ENCODE results near the gene SEPHS1.
"Not testable (repeated sequence)": the region's sequence is repeated elsewhere in the genome, so short reads cannot be mapped to it uniquely, and the experiment has no call there.

The SEPHS1 gene

DNA sequence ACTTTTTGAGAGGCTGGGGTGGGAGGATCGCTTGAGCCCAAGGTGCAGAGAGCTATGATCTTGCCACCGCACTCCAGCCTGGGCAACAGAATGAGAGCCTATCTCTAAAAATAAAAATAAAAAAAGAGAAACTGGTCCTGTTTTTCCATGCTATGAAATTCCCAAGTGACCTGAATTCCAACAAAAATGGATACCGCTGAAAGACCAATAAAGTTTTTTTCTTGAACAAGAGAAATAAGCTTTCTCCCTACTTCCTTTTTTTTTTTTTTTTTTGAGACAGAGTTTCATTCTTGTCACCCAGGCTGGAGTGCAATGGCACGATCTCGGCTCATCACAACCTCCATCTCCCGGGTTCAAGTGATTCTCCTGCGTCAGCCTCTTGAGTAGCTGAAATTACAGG is 12.5 kb upstream of the SEPHS1 start:
- no peak for DNase-seq

GRCh38 chr10:13356392-13356791 is 8.3 kb upstream of the SEPHS1 start:
- no peak for DNase-seq

GRCh38 chr10:13354783-13355182 is 6.7 kb upstream of the SEPHS1 start:
- DNase-seq: no peak

DNA sequence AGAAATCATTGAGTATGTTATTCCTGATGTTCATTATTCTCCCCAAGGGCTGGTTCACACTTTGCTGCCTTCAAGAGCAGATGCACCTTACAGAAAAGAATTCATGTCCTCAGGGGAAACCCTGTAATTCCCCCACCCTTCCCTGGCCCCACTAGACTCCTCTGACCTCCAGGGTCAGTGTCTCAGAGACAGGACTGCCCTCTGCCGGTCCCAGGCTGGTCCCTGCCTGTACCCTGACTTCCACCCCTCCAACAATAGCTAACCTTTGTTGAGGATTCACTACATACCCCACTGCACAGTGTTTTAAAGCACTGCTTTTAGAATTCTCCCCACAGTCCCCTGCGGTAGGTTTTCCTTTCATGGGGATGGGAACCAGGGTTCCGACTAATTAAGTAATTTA is 4.4 kb upstream of the SEPHS1 start:
- no peak for DNase-seq

DNA sequence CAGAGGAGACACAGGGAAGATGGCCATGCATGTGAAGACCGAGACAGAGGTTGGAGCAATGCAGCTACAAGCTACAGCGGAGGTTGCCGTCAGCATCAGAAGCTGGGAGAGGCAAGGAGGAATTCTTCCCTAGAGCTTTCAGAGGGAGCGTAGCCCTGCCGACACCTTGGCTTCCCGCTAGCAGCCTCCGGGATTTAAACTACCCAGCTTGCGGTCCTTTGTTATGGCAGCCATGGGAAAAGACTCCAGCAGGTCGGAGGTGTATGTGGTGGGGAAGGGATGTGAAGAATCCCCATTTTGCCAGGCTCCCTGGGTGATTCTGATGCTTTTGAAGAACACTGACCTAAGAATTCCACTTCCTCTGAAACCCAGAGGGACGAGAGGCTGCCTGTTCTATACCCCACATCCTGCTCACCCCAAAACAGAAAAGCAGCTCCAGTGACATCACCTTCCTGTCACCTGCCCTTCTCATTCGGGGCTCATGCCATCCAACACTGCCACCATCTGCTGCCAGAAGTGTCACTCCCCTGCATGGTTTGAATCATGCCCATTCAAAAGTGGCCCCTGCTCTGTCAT is 3.3 kb upstream of the SEPHS1 start:
- peak in 2 of 5 donors; percentile 35 to 75 for DNase-seq

DNA sequence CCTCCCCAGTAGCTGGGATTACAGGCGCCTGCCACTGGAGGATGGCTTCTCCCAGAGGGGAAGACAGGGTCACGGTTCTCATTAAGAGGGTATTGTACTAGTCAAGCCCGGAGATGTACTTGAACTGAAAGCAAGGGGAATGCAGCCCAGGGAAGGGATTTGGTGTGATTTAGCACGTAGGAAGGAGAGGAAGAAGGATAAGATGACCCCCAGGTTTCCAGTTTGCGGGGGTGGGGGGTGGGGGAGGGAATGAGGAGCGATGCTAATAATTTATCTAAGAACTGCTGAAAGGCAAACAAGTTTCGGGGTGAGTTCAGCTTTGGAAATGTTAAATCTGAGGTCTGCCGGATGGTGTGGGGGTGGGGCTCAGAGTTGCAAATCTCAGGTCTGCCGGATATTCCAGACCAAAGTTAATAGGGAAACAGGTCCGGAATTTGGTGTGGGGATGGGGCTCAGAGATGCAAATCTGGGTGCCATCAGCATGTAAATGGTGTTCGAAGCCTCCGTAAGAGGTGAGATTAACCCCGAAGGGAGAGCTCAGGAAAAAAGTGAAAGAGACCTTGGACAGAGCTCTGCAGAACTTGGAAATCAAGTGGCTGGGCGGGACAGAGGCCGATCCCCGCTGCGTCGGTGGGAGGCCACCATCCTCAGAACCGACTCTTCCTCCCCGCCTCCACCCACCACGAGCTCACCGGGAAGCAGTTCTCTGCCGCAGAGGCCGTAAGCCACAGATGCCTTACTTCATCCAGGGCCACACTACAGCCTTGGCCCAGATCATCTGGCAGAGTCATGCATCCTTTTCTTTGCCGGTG is 1.6 kb upstream of the SEPHS1 start:
- peak in 3 of 5 donors; percentile 9 to 40 (median 16) for DNase-seq

- DNase-seq: peak; percentile 52 to 82 (median 67)
Measured at GRCh38 chr10:13347500-13348156, 465 bp downstream of the SEPHS1 start.

GRCh38 chr10:13347043-13347499 is 1.0 kb downstream of the SEPHS1 start:
- peak in 3 of 5 donors; percentile 26 to 31 (median 31) for DNase-seq

GRCh38 chr10:13346283-13347042 is 1.6 kb downstream of the SEPHS1 start:
- DNase-seq: no peak

GRCh38 chr10:13340626-13341376 is 7.3 kb downstream of the SEPHS1 start:
- peak in 2 of 5 donors; percentile 17 to 18 for DNase-seq

- DNase-seq: no peak
Measured at GRCh38 chr10:13340068-13340467, 8.0 kb downstream of the SEPHS1 start.

- DNase-seq: no peak
Measured at GRCh38 chr10:13338390-13339110, 9.5 kb downstream of the SEPHS1 start.

DNA sequence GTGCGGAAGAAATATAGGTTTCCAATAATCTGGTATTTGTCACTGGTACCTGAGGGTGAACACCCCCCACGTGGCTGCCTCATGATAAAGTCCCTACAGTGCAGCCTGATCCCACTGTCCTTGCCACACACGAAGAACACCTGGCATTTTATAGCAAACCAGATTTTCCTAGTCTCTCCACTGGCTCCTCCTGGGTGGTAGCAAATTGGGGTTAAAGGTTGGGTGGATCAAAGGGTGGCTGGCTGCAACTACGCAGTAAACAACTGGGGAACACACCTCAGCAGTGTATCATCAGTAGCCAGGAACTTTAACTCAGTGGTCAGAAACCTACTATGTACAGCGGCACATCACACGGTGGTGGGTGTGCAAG is 10.3 kb downstream of the SEPHS1 start:
- DNase-seq: no peak

GRCh38 chr10:13337128-13337826 is 10.8 kb downstream of the SEPHS1 start:
- DNase-seq: no peak

DNA sequence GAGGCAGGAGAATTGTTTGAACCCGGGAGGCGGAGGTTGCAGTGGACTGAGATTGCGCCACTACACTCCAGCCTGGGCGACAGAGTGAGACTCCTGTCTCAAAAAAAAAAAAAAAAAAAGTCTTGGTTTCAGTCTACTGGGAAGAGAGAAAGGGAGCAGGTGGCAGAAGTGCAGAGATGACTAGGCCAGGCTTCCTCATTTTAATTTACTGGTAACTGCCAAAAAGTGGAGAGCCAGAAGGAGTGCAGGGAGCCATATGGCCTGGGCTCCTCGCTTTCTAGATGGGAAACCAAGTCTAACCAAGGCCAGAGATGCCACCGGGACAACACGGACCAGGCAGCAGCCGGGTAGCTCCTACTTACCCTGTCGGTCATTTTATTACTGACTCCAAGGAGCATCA is 12.2 kb downstream of the SEPHS1 start:
- DNase-seq: no peak

GRCh38 chr10:13334556-13334955 is 13.5 kb downstream of the SEPHS1 start:
- DNase-seq: no peak

DNA sequence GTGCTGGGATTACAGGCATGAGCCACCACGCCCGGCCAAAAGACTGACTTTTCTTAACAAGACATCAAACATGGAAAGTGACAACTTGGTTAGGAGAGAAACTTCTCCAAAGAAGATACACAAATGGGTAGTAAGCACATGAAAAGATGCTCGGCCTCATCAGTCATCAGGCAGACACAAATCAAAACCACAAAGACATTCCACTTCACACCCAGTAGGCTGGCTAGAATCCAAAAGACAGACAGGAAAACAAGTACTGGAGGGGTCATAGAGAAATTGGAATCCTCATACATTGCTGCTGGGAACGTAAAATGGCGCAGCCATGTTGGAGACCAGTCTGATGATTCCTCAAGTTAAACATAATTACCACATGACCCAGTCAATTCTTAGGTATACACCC is 16.4 kb downstream of the SEPHS1 start:
- DNase-seq: no peak

DNA sequence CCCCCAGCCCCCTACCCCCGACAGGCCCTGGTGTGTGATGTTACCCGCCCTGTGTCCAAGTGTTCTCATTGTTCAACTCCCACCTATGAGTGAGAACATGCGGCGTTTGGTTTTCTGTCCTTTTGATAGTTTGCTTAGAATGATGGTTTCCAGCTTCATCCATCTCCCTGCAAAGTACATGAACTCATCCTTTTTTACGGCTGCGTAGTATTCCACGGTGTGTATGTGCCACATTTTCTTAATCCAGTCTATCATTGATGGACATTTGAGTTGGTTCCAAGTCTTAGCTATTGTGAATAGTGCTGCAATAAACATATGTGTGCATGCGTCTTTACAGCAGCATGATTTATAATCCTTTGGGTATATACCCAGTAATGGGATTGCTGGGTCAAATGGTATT is 17.1 kb downstream of the SEPHS1 start:
- DNase-seq: not testable (repeated sequence)

- DNase-seq: no peak
Measured at GRCh38 chr10:13329565-13329964, 18.5 kb downstream of the SEPHS1 start.

- no peak for DNase-seq
Measured at GRCh38 chr10:13328613-13329012, 19.5 kb downstream of the SEPHS1 start.

DNA sequence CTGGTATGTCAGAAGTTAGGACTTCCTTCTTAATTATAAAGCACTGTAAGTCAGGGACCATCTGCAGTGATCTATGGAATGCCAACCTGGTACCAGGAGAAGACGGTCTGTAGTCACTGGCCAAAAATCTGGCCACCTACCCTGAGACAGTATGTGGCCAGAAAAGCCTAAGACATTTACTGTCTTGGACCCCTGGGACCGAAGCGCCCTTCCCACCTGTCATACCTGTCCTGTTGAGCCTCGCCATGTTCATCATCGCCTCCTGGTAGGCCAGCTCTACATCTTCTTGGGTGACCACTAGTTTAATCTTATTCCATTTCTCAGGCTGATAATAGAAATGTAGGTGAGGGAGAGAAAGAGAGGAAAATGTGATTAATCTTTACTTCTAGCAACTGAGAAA is 20.0 kb downstream of the SEPHS1 start:
- DNase-seq: no peak

All from T-helper 1 cell (primary cell).